AG10803 (cell line): Measurements from ENCODE around the gene SLC1A6.
"Not testable (repeated sequence)": the region's sequence is repeated elsewhere in the genome, so short reads cannot be mapped to it uniquely, and the experiment has no call there.

Experiments used
- DNase-seq: peaks from one replicate; pipeline ENCODE4 v3.0.0; 2010; ENCODE audit warnings: low read depth
- H3K4me3 ChIP-seq: 2 replicates; pipeline ENCODE4 v1.5.1; 2011; ENCODE audit warnings: mild to moderate bottlenecking, low read length, control low read depth
- CTCF ChIP-seq: conservative IDR thresholded peaks from 2 replicates; pipeline ENCODE4 v1.5.1; 2011; ENCODE audit warnings: mild to moderate bottlenecking, low read length, control low read depth, inconsistent platforms

The SLC1A6 gene

DNA sequence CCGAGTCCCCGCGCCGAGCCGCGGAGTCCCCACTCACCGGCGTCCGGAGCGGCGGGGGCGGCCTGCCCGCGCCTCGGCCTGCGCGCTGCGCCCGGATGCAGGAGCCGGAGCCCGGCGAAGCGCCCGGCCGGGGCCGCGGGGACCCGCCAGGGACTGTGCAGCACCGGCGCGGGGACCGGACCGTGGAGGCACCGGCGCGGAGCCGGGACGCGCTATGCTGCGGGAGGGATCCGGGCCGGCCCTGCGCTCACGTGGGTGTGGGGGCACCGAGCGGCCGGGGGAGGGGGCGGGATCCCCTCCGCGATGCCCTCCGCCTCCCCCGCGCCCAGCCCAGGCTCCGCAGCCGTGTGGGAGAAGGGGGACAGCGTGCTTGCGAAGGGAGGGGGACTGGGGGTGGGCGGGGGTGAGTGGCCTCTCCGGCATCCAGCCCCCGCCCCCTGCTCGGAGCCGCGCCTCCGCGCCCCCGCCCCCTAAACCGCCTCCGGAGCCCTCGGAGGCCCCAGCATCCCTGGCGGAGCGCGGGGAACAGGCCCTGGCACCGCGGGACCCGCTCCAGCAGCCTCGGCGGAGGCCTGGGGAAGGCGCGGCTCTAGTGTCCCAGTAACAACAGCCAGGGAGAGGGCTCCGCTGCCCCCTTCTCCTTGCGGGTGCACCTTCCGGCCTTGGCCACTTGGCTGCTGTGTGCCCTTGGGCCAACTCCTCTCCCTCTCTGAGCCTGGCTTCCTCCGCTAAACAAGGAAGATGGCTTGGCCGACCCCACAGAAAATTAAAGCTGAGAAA lies at the start of gene SLC1A6:
Gene SLC1A6, minus strand, starts transcription at position 389 of the 780 bp plus-strand sequence. CDS start 6,954 bp downstream, outside the sequence.
- TF ChIP-seq CTCF, result no peak
- no peak within 1 kb of the TSS for H3K4me3 ChIP-seq
- DNase-seq, result no peak

DNA sequence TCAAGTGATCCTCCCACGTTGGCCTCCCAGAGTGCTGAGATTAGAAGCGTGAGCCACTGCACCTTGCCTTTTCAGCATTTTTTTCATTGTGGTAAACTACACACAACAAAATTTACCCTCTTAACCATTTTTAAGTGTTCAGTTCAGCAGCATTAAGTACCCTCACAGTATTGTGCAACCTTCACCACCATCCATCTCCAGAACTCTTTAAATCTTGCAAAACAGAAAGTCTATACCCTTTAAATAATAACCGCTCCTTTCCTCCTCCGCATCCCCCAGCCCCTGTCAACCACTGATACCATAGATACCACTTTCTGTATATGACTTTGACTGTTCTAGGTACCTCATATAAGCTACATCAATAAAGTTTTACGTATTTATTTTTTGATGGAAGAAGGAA lies 48.8 kb upstream of the SLC1A6 start:
- no peak for TF ChIP-seq CTCF
- H3K4me3 ChIP-seq, result no peak overlapping the region
- DNase-seq, result no peak

DNA sequence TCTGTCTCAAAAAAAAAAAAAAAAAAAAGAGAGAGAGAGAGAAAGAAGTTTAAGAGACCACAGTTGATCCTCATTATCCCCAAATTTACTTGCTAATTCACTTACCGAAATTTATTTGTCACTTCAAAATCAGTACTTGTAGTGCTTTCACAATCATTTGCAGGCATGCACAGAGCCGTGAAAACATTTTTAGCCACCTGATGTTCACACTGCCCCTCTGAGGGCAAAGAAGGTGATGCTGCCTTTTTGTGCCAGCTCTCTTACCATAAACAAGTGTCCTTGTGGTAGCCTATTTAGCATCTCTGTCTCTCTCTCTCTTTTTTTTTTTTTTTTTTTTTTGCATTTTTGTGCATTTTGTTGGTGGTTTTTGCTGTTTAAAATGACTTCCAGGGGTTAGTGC lies 45.6 kb upstream of the SLC1A6 start:
- no peak for DNase-seq
- no peak for TF ChIP-seq CTCF
- no peak overlapping the region for H3K4me3 ChIP-seq

DNA sequence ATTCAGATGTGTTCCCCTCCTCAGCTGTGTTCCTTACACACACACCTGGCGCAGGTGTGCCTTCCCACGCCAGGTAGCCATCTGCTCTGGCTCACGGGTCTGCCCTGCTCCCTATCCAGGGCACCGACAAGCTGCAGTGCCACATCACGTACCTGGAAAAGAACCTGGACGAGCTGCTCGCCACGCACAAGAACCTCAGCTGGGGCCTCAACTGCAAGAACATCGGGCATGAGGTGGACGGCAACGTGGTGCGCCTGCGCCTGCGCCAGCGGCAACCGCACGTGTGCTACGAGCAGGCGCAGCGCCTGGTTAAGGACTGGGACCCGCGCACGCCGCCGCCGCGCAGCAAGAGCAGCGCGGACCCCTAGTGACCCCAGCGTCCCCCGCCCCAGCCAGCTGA lies 43.1 kb upstream of the SLC1A6 start:
- H3K4me3 ChIP-seq, result no peak overlapping the region
- no peak for TF ChIP-seq CTCF
- DNase-seq, result no peak

DNA sequence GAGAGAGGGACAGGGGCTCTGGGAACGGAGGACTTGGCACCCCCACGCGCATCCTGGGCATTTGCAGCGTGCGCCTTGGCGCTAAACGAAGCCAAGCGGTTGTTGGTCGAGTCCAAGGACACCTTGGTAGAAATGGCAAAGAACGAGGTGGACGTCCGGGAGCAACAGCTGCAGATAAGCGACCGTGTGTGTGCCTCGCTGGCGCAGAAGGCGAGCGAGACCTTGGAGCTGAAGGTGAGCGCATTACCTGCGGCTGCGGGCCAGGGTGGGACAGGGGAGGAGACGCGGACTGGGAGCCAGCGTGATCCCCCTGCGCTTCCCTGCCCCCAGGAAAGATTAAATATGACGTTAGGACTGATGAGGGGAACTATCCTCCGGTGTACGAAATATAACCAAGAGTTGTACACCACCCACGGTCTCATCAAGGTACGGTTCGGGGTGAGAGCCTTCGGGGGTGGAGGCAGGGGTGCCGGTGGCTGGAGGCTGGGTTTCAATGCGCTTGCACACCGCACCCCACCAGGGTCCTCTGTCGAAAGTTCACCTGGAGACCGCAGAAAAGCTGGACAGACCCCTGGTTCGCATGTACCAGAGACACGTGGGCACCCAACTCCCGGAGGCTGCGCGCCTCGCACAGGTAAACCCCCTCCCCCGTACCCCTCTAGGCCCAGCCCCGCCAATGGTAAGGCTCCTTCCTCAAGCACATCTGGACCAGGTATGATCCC lies 41.8 kb upstream of the SLC1A6 start:
- H3K4me3 ChIP-seq, result no peak overlapping the region
- no peak for DNase-seq
- TF ChIP-seq CTCF, result no peak

GRCh38 chr19:15018836-15019235 lies 39.2 kb upstream of the SLC1A6 start:
- not testable (repeated sequence) for DNase-seq, H3K4me3 ChIP-seq

DNA sequence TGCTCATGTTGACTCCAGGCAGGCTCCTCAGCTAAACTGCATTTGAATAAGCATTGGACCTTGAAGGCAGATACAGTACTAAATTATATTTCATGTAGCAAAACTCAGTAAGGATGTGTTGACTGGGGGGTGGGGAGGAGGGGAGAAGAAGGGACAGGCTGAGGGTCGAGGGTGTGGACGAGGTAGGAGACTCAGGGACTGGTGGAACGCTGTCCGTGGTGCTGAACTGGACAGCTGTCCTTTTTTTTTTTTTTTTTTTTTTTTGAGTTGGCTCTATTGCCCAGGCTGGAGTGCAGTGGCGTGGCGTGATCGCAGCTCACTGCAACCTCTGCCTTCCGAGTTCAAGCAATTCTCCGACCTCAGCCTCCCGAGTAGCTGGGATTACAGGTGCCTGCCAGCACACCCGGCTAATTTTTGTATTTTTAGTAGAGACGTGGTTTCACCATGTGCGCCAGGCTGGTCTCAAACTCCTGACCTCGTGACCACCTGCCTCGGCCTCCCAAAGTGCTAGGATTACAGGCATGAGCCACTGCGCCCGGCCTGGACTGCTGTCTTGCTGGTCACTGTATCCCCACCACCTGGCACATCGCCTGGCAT lies 36.4 kb upstream of the SLC1A6 start:
- no peak overlapping the region for H3K4me3 ChIP-seq
- TF ChIP-seq CTCF, result no peak
- DNase-seq, result no peak
